Measurements from ENCODE around the gene SMURF2.
"Not testable (repeated sequence)": the region's sequence is repeated elsewhere in the genome, so short reads cannot be mapped to it uniquely, and the experiment has no call there.

GRCh38 chr17:64664299-64664981 lies 2.3 kb upstream of the SMURF2 start:
- not testable (repeated sequence) for TF ChIP-seq POLR2AphosphoS5 (IDR thresholded peaks at IDR 0.05; ENCODE audit: low read length); RAD21 (IDR thresholded peaks at IDR 0.05; ENCODE audit: insufficient read depth, low read depth, low read length); KDM1A (IDR thresholded peaks at IDR 0.05; ENCODE audit: borderline replicate concordance); CBFB (IDR thresholded peaks at IDR 0.05; ENCODE audit: low read depth); CHD1 (IDR thresholded peaks at IDR 0.05; ENCODE audit: low read depth, low read length); NFYA (IDR thresholded peaks at IDR 0.05; ENCODE audit: borderline replicate concordance, low read depth, low read length); ZNF384 (IDR thresholded peaks at IDR 0.05; ENCODE audit: borderline replicate concordance, low read depth, low read length); BACH1 (IDR thresholded peaks at IDR 0.05; ENCODE audit: borderline replicate concordance)
- TF ChIP-seq, protein P1, sequence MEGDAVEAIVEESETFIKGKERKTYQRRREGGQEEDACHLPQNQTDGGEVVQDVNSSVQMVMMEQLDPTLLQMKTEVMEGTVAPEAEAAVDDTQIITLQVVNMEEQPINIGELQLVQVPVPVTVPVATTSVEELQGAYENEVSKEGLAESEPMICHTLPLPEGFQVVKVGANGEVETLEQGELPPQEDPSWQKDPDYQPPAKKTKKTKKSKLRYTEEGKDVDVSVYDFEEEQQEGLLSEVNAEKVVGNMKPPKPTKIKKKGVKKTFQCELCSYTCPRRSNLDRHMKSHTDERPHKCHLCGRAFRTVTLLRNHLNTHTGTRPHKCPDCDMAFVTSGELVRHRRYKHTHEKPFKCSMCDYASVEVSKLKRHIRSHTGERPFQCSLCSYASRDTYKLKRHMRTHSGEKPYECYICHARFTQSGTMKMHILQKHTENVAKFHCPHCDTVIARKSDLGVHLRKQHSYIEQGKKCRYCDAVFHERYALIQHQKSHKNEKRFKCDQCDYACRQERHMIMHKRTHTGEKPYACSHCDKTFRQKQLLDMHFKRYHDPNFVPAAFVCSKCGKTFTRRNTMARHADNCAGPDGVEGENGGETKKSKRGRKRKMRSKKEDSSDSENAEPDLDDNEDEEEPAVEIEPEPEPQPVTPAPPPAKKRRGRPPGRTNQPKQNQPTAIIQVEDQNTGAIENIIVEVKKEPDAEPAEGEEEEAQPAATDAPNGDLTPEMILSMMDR (IDR thresholded peaks at IDR 0.05 in 2 of 3, conservative IDR thresholded peaks at IDR 0.05 in 1 of 3; ENCODE audit: control insufficient read depth in 2 of 3, extremely low read depth in 1 of 3, insufficient read depth in 1 of 3, low read depth in 3 of 3, low read length in 3 of 3): not testable (repeated sequence)
